ENCODE measurements around the gene TMC7. TPM values are rescaled to one million over a fixed set of nuclear protein-coding genes. Genes with fewer than 3 reads are reported as not detected.

Gene TMC7
- total and polyA plus RNA-seq, 2 donors (not counting 3 experiments of a cell fraction or from before 2014, with no cell fraction given): 5.7 to 7.0 TPM

- POLR2A ChIA-PET: no interaction called here
- H3K4me2 ChIP-seq (ENCODE audit: insufficient read depth, low read length): no peak overlapping the region
Observed at GRCh38 chr16:19095654-19096053, 111.9 kb downstream of the TMC7 start.

More at GRCh38 chr16:19095654-19096053, 111.9 kb downstream of the TMC7 start:
- no peak overlapping the region for H3K9ac ChIP-seq (replicated peaks; ENCODE audit: extremely low read depth, insufficient read depth, low read length)
- H4K20me1 ChIP-seq (replicated peaks; ENCODE audit: control insufficient read depth, extremely low read depth, insufficient read depth, low read length): no peaks in the 10 kb centered on the region
- CTCF ChIA-PET: interaction anchor here (0.7 to 3.1 kb wide), 8 partner anchors 10 to 84 kb away, joined by 3 to 24 read pairs (median 8); partner anchors contain the start of gene ITPRIPL2
- no peak overlapping the region for H2AFZ ChIP-seq (ENCODE audit: low read depth, low read length)
- H3K9me1 ChIP-seq (replicated peaks; ENCODE audit: control insufficient read depth, extremely low read depth, insufficient read depth, low read length): no peaks in the 10 kb centered on the region
- no peaks in the 10 kb centered on the region for H3K27me3 ChIP-seq (ENCODE audit: control insufficient read depth in 2 of 2, insufficient read depth in 2 of 2, low read length in 2 of 2)
- H3K9me3 ChIP-seq (replicated peaks; ENCODE audit: control insufficient read depth, insufficient read depth, low read length): no peaks in the 10 kb centered on the region
- no peaks in the 10 kb centered on the region for H3K36me3 ChIP-seq (ENCODE audit: control insufficient read depth in 2 of 2, extremely low read depth in 1 of 2, insufficient read depth in 2 of 2, low read length in 2 of 2)
- FAIRE-seq: no peak
- no peaks in the 10 kb centered on the region for H3K79me2 ChIP-seq (ENCODE audit: control insufficient read depth, insufficient read depth, low read length)
- intact Hi-C loops (cut with micrococcal nuclease) (no loop called here), dilution Hi-C loops (cut with MboI; ENCODE audit: extremely low pct_ligation_motif_present, low sequenced_read_pairs) (no loop called here)
- DNase-seq (ENCODE audit: low read depth, low spot score): no peak
- peaks cover 17% of the 10 kb centered on the region for H3K4me1 ChIP-seq (ENCODE audit: control insufficient read depth, extremely low read depth, insufficient read depth, low read length)
- H3K27ac ChIP-seq (ENCODE audit: insufficient read depth, low read depth, low read length): no peak overlapping the region
- TF ChIP-seq FOS (IDR thresholded peaks at IDR 0.05; ENCODE audit: borderline replicate concordance, insufficient read depth, low read length): no peak
- TF ChIP-seq MYC (IDR thresholded peaks at IDR 0.05; ENCODE audit: low read depth, low read length): no peak
- TF ChIP-seq POLR2A (IDR thresholded peaks at IDR 0.05; ENCODE audit: low read depth, low read length): no peak
- no peak for TF ChIP-seq CTCF (IDR thresholded peaks at IDR 0.05; ENCODE audit: extremely low read depth in 1 of 2, insufficient read depth in 1 of 2, low read depth in 1 of 2, low read length in 2 of 2)
- TF ChIP-seq JUN (IDR thresholded peaks at IDR 0.05; ENCODE audit: borderline replicate concordance, insufficient read depth, insufficient read length, low read depth): no peak
- no peak for TF ChIP-seq POLR2AphosphoS5 (IDR thresholded peaks at IDR 0.05; ENCODE audit: insufficient read depth, low read depth, low read length)
- TF ChIP-seq MAX (IDR thresholded peaks at IDR 0.05; ENCODE audit: insufficient read depth, insufficient read length): no peak
- no peak for TF ChIP-seq GATA2 (IDR thresholded peaks at IDR 0.05; ENCODE audit: insufficient read depth, insufficient read length, low read depth, low read length)
- TF ChIP-seq EZH2 (IDR thresholded peaks at IDR 0.05; ENCODE audit: borderline replicate concordance, low read depth, low read length, severe bottlenecking): no peak
- no TSS peak for BruUV-seq (replicated peaks)
- no peak overlapping the region for H3K4me3 ChIP-seq (replicated peaks in 1 of 3; ENCODE audit: insufficient read depth in 1 of 3, low read depth in 1 of 3, low read length in 3 of 3)
